ENCODE measurements around the gene TBC1D8.

- TF ChIP-seq, protein P1, sequence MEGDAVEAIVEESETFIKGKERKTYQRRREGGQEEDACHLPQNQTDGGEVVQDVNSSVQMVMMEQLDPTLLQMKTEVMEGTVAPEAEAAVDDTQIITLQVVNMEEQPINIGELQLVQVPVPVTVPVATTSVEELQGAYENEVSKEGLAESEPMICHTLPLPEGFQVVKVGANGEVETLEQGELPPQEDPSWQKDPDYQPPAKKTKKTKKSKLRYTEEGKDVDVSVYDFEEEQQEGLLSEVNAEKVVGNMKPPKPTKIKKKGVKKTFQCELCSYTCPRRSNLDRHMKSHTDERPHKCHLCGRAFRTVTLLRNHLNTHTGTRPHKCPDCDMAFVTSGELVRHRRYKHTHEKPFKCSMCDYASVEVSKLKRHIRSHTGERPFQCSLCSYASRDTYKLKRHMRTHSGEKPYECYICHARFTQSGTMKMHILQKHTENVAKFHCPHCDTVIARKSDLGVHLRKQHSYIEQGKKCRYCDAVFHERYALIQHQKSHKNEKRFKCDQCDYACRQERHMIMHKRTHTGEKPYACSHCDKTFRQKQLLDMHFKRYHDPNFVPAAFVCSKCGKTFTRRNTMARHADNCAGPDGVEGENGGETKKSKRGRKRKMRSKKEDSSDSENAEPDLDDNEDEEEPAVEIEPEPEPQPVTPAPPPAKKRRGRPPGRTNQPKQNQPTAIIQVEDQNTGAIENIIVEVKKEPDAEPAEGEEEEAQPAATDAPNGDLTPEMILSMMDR (IDR thresholded peaks at IDR 0.05): no peak
- TF ChIP-seq POLR2AphosphoS5 (IDR thresholded peaks at IDR 0.05; ENCODE audit: low read depth, low read length): no peak
Measured at GRCh38 chr2:101179982-101180381, 28.8 kb upstream of the TBC1D8 start.

Measured in Panc1 (cell line).